HG03442 (cell line): ENCODE results near the gene RSF1.
A peak's percentile ranks its signal among the peaks of the same experiment; 100 is the strongest.
"Not testable (repeated sequence)": the region's sequence is repeated elsewhere in the genome, so short reads cannot be mapped to it uniquely, and the experiment has no call there.

Experiments
- ATAC-seq: cut with Tn5 transposase; IDR thresholded peaks from one replicate; pipeline ENCODE4 v1.9.1; 2021; ENCODE audit warnings: mild to moderate bottlenecking, moderate library complexity; ENCODE audit not compliant: unreplicated experiment

RSF1 gene

GRCh38 chr11:77820565-77821348 is at the start of gene RSF1, which contains the start of gene AAMDC:
Gene RSF1 (minus strand): TSS chr11:77820722. CDS start chr11:77820714, 8 bp downstream.
Gene AAMDC (plus strand): TSS chr11:77821144. CDS start chr11:77842497, 21,353 bp downstream.
- peak; percentile 83 for ATAC-seq

GRCh38 chr11:77868744-77869143 is 48.2 kb upstream of the RSF1 start:
- no peak for ATAC-seq

GRCh38 chr11:77866336-77866735 is 45.8 kb upstream of the RSF1 start:
- no peak for ATAC-seq

GRCh38 chr11:77865805-77866204 is 45.3 kb upstream of the RSF1 start:
- ATAC-seq = no peak

- ATAC-seq = not testable (repeated sequence)
Observed at GRCh38 chr11:77861444-77861843, 40.9 kb upstream of the RSF1 start.

- ATAC-seq = not testable (repeated sequence)
Observed at GRCh38 chr11:77857906-77858457, 37.5 kb upstream of the RSF1 start.

- ATAC-seq = no peak
Observed at GRCh38 chr11:77854838-77855237, 34.3 kb upstream of the RSF1 start.

- no peak for ATAC-seq
Observed at GRCh38 chr11:77851503-77851902, 31.0 kb upstream of the RSF1 start.

GRCh38 chr11:77843700-77844099 is 23.2 kb upstream of the RSF1 start:
- ATAC-seq = not testable (repeated sequence)

GRCh38 chr11:77842441-77843121 is 22.1 kb upstream of the RSF1 start:
- ATAC-seq = no peak

- no peak for ATAC-seq
Observed at GRCh38 chr11:77833302-77833701, 12.8 kb upstream of the RSF1 start.

GRCh38 chr11:77828926-77829325 is 8.4 kb upstream of the RSF1 start:
- no peak for ATAC-seq

GRCh38 chr11:77823775-77824174 is 3.3 kb upstream of the RSF1 start:
- ATAC-seq = no peak

GRCh38 chr11:77822126-77822525 is 1.6 kb upstream of the RSF1 start:
- not testable (repeated sequence) for ATAC-seq

- ATAC-seq = no peak
Observed at GRCh38 chr11:77821349-77821851, 878 bp upstream of the RSF1 start.

GRCh38 chr11:77819921-77820564 is 479 bp downstream of the RSF1 start:
- peak; percentile 15 for ATAC-seq

GRCh38 chr11:77819411-77819920 is 1.1 kb downstream of the RSF1 start:
- ATAC-seq = peak; percentile 47

GRCh38 chr11:77815459-77815858 is 5.1 kb downstream of the RSF1 start:
- ATAC-seq = no peak

GRCh38 chr11:77814848-77815247 is 5.7 kb downstream of the RSF1 start:
- ATAC-seq = no peak

GRCh38 chr11:77813256-77813655 is 7.3 kb downstream of the RSF1 start:
- ATAC-seq = no peak

GRCh38 chr11:77806993-77807392 is 13.5 kb downstream of the RSF1 start:
- ATAC-seq = no peak
